GM23338 (cell line): ENCODE measurements around the gene HMGN3. TPM values are rescaled to one million over a fixed set of nuclear protein-coding genes. Genes with fewer than 3 reads are reported as not detected.

Experiments
- ATAC-seq: fragments of 200-7000 bp; cut with Tn5 transposase; 3 replicates; pipeline ENCODE4 v1.9.1; 2020
- DNase-seq: peaks from one replicate; pipeline ENCODE4 v3.0.0-alpha.2; 2015; ENCODE audit warnings: low spot score
- H2AFZ ChIP-seq: fragments of 200-600 bp; sonication (generic); 2 replicates; pipeline ENCODE4 v1.8.0; 2016; ENCODE audit warnings: antibody characterized with exemption, mild to moderate bottlenecking, moderate library complexity
- H3F3A ChIP-seq: fragments of 200-600 bp; sonication (generic); replicated peaks from 2 replicates; pipeline ENCODE4 v1.8.0; 2017; ENCODE audit warnings: antibody characterized with exemption, mixed run types, low read depth
- H3K27ac ChIP-seq: fragments of 200-600 bp; sonication (generic); 2 replicates; pipeline ENCODE4 v1.6.1; 2016; ENCODE audit warnings: low read depth
- H3K27me3 ChIP-seq: fragments of 200-600 bp; sonication (generic); 2 replicates; pipeline ENCODE4 v1.8.0; 2016; ENCODE audit warnings: mild to moderate bottlenecking, mixed run types, moderate library complexity; ENCODE audit not compliant: insufficient read depth
- H3K36me3 ChIP-seq: fragments of 200-600 bp; sonication (generic); 2 replicates; pipeline ENCODE4 v1.8.0; 2016; ENCODE audit warnings: mild to moderate bottlenecking; ENCODE audit not compliant: insufficient read depth
- H3K4me1 ChIP-seq: fragments of 200-600 bp; sonication (generic); 2 replicates; pipeline ENCODE4 v1.8.0; 2016; ENCODE audit warnings: mild to moderate bottlenecking, moderate library complexity; ENCODE audit not compliant: insufficient read depth
- H3K4me2 ChIP-seq: fragments of 200-600 bp; sonication (generic); 2 replicates; pipeline ENCODE4 v1.7.1; 2017; ENCODE audit warnings: mixed run types
- H3K4me3 ChIP-seq: fragments of 200-600 bp; sonication (generic); 2 replicates; pipeline ENCODE4 v1.6.1; 2016; ENCODE audit warnings: mixed run types
- H3K79me2 ChIP-seq: fragments of 200-600 bp; sonication (generic); replicated peaks from 2 replicates; pipeline ENCODE4 v1.8.0; 2017; ENCODE audit warnings: mild to moderate bottlenecking; ENCODE audit not compliant: insufficient read depth
- H3K9me2 ChIP-seq: fragments of 200-600 bp; sonication (generic); 2 replicates; pipeline ENCODE4 v1.8.0; 2017; ENCODE audit not compliant: insufficient read depth
- H4K20me1 ChIP-seq: fragments of 200-600 bp; sonication (generic); replicated peaks from 2 replicates; pipeline ENCODE4 v1.8.0; 2017; ENCODE audit warnings: mild to moderate bottlenecking; ENCODE audit not compliant: insufficient read depth
- H3K27ac Mint-ChIP-seq: 2 replicates; pipeline ENCODE4 v1.8.0; 2020; ENCODE audit warnings: inconsistent platforms, mild to moderate bottlenecking, moderate library complexity, mixed read lengths
- H3K27me3 Mint-ChIP-seq: 3 replicates; pipeline ENCODE4 v1.8.0; 2022; ENCODE audit warnings: low read depth, mild to moderate bottlenecking, moderate library complexity, mixed read lengths, inconsistent platforms; ENCODE audit not compliant: insufficient read depth, poor library complexity
- H3K36me3 Mint-ChIP-seq: 3 replicates; pipeline ENCODE4 v1.8.0; 2021; ENCODE audit warnings: low read depth, mild to moderate bottlenecking, inconsistent platforms, moderate library complexity, mixed read lengths
- H3K4me1 Mint-ChIP-seq: 3 replicates; pipeline ENCODE4 v1.8.0; 2020; ENCODE audit warnings: mild to moderate bottlenecking, inconsistent platforms, mixed read lengths
- H3K4me3 Mint-ChIP-seq: 3 replicates; pipeline ENCODE4 v1.8.0; 2021; ENCODE audit warnings: moderate library complexity, mild to moderate bottlenecking, inconsistent platforms, mixed read lengths
- H3K9me3 Mint-ChIP-seq: 3 replicates; pipeline ENCODE4 v1.8.0; 2020; ENCODE audit warnings: moderate library complexity, mild to moderate bottlenecking, inconsistent platforms, mixed read lengths
- ETS1 ChIP-seq: IDR thresholded peaks from 2 replicates; pipeline ENCODE4 v1.6.1; 2016; ENCODE audit warnings: antibody characterized with exemption
- EZH2 ChIP-seq: fragments of 200-600 bp; sonication (generic); IDR thresholded peaks from one replicate; pipeline ENCODE4 v1.8.0; 2017; ENCODE audit warnings: antibody characterized with exemption, mild to moderate bottlenecking, low read depth; ENCODE audit not compliant: unreplicated experiment
- EZH2phosphoT487 ChIP-seq: fragments of 200-600 bp; sonication (generic); IDR thresholded peaks from one replicate; pipeline ENCODE4 v1.8.1; 2018; ENCODE audit warnings: antibody characterized with exemption; ENCODE audit not compliant: unreplicated experiment
- ZNF114 ChIP-seq: fragments of 250-450 bp; sonication (Bioruptor Pico); IDR thresholded peaks from 2 replicates; pipeline ENCODE4 v1.5.0; 2020; ENCODE audit warnings: mild to moderate bottlenecking, moderate library complexity
- ZNF462 ChIP-seq: fragments of 250-450 bp; sonication (Bioruptor Pico); IDR thresholded peaks from 2 replicates; pipeline ENCODE4 v1.5.0; 2020; ENCODE audit warnings: mild to moderate bottlenecking, moderate library complexity
- polyA plus RNA-seq: library from polyadenylated mRNA; unstranded; fragments of >200 nt; fragmentation: Nextera tagmentation; extraction: Ambion mirVana; gene quantifications from 2 replicates; pipeline ENCODE4 v1.2.1, GENCODE V29; 2016
- total RNA-seq: library from RNA; depleted of rRNA; stranded (reverse); fragments of >200 nt; shearing (Covaris generic); gene quantifications from 2 replicates; pipeline ENCODE4 v1.2.3, GENCODE V29; 2014

Gene HMGN3
- total and polyA plus RNA-seq, 2 experiments from 2014 or later: 166 to 956 TPM

GRCh38 chr6:79230149-79230548 lies 4.3 kb downstream of the HMGN3 start:
- no peak overlapping the region for H3K27ac Mint-ChIP-seq
- H3K27me3 Mint-ChIP-seq: peaks cover 8% of the 10 kb centered on the region
- peaks cover 30% of the 10 kb centered on the region for H4K20me1 ChIP-seq
- no peak overlapping the region for H3K27ac ChIP-seq
- H3K4me1 ChIP-seq: peaks cover 9% of the 10 kb centered on the region
- H3K9me3 Mint-ChIP-seq: peaks cover 3% of the 10 kb centered on the region; the same call in 1 of the 3 replicates
- peaks cover 28% of the 10 kb centered on the region for H3K4me1 Mint-ChIP-seq
- H3F3A ChIP-seq: no peaks in the 10 kb centered on the region
- H3K4me2 ChIP-seq: no peak overlapping the region
- ATAC-seq (no peak), DNase-seq (no peak)
- H3K27me3 ChIP-seq: no peaks in the 10 kb centered on the region
- H3K9me2 ChIP-seq: no peaks in the 10 kb centered on the region
- H3K4me3 ChIP-seq: no peak overlapping the region
- no peak overlapping the region for H3K4me3 Mint-ChIP-seq
- H3K36me3 Mint-ChIP-seq: peaks cover 15% of the 10 kb centered on the region
- no peak overlapping the region for H2AFZ ChIP-seq
- H3K36me3 ChIP-seq: no peaks in the 10 kb centered on the region
- TF ChIP-seq ZNF462 (CRISPR knock-in tag): no peak
- peaks cover 92% of the 10 kb centered on the region for H3K79me2 ChIP-seq

GRCh38 chr6:79227445-79227844 lies 7.0 kb downstream of the HMGN3 start:
- H2AFZ ChIP-seq: no peak overlapping the region
- Mint-ChIP-seq H3K9me3 (no peaks in the 10 kb centered on the region), H3K36me3 (peaks cover 12% of the 10 kb centered on the region), H3K27ac (no peak overlapping the region), H3K4me1 (peaks cover 18% of the 10 kb centered on the region), H3K4me3 (no peak overlapping the region), H3K27me3 (no peaks in the 10 kb centered on the region)
- ATAC-seq (no peak), DNase-seq (no peak)
- H3K36me3 ChIP-seq: no peaks in the 10 kb centered on the region
- no peaks in the 10 kb centered on the region for H3K9me2 ChIP-seq
- H3K79me2 ChIP-seq: peaks cover 100% of the 10 kb centered on the region
- H4K20me1 ChIP-seq: peaks cover 30% of the 10 kb centered on the region
- no peak overlapping the region for H3K4me2 ChIP-seq
- no peaks in the 10 kb centered on the region for H3F3A ChIP-seq
- H3K4me1 ChIP-seq: peaks cover 2% of the 10 kb centered on the region
- H3K27ac ChIP-seq: no peak overlapping the region
- H3K4me3 ChIP-seq: no peak overlapping the region
- no peaks in the 10 kb centered on the region for H3K27me3 ChIP-seq
- TF ChIP-seq ETS1 (no peak), EZH2phosphoT487 (no peak), EZH2 (no peak), ZNF114 (CRISPR knock-in tag) (no peak), ZNF462 (CRISPR knock-in tag) (no peak)
